Skin of body (tissue), 2 donors: ENCODE results near the gene LMF2. TPM values are rescaled to one million over a fixed set of nuclear protein-coding genes. Genes with fewer than 3 reads are reported as not detected.

ENCODE experiments used
- DNase-seq: peaks from one replicate; lab custom pipeline; 2025; lab: John Stamatoyannopoulos, UW
- total RNA-seq: library from RNA; depleted of rRNA; stranded (reverse); fragments of >200 nt; gene quantifications from one replicate; pipeline ENCODE4 v1.2.3, GENCODE V29; 2014

The LMF2 gene
- total RNA-seq, 1 donor from 2014 or later = 16.1 TPM

DNA sequence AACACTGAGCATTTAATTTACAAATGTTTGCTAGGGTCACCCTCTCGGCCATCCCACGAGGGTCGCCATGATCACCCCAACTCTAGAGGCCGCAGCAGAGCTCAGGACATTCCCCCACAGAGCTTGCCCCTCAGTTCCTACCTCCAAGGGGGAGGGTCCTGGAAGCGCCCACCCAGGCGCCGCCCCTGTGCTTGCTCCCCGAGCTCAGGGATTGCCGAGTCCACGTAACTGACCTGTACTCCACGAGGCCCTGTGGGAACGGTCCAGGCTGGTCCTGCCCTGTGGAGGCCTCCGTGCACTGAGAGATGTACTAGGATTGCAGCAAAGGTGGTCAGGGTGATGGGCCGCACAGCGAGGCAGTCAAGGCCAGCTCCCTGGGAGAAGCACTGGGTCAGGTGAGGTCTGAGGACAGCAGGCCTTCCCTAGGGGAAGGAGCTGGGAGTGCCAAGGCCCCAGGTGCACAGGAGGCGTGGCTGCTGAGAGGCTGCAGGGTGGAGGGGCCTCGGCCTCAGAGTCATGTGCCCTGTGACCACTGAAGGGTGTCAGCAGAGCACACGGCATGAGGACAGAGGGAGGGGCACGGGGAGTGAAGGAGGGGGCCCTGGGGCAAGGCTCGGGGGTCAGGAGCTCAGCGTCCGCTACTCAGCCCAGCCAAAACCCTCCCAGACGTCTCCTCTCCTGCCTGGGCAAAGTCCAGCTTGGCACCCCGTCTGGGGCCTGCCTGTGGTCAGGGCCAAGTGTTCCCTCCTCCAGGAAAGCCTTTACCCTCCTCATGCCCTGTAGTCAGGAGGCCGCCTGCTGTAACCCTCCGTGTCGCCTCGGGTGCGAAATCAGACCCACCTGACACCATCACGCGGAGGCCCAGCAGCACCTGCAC, 23.3 kb downstream of the LMF2 start:
- no peak for DNase-seq

DNA sequence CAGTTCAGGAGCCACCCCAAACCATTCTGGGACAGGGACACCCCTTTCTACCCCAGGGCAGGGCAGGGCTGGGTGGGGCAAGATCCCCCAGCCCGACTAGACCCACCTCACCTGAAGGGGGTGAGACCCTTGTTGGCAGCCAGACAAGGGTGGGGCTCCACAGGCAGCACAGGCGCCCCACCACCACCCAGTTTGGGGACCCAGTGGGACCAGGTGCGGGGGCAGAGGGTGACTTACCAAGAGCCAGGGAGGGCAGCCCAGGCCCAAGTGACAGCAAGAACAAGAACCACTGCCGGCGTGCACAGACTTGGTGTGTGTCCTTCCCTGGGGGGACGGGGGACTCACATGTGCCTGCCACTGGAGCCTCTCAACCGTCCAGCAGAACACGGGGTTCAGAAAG, 23.9 kb downstream of the LMF2 start:
- DNase-seq = no peak

DNA sequence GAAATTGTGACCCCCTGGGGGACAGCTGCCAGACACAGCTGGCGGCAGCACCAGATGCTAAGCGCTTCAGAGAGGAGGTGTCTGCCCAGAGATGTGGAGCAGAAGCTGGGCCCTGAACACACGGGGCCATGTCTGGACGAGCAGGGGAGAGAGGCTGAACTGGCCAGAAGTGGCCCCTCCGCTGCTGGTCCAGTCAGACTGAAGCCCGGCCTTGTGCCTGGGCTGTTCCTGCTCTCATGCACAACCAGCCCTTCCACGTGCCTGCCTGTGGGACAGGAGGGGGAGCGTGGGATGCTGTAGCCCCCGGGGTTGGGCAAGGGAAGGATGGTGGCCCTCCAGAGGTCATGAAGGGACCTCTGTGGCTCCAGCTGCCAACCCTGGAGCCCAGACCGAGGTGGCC, 24.4 kb downstream of the LMF2 start:
- no peak for DNase-seq

DNA sequence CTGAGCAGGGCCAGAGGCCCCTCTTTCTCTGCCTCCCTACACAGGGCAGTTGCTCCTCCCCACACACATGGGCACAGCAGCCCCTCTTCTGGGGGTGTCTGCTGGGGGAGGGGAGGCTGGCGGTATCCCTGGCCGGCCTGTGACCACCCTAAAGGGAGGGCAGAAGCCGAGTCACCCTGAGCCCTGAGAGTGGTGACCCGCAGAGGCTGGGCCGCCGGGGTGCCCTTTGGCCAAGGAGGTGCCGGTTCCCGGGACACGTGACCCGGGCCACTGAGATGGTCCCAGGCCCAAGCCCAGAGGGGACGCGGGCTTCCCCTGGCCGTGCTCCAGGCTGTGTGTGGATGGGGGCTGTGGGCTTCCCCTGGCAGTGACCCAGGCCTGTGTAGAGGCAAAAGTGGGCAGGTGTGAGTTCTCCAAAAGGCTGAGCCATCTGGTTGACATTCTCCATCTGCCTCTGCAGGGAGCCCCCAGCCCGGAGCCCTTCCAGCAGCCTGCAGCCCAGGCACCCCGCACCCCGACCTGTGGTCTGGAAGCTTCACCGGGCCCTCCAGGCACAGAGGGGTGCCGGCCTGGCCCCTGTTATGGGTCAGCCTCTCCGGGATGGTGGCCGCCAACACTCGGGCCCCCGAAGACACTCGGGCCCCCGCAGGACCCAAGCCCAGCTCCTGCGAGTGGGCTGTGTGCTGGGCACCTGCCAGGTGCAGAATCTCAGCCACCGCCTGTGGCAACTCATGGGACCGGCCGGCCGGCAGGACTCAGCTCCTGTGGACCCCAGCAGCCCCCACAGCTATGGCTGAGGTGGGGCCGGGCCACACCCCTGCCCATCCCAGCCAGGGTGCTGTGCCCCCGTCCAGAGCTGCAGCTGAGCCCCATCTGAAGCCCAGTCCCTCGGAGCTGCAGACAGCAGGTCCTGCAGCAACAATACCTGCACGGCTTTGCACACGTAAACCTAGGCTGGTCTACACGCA, 25.1 kb downstream of the LMF2 start:
- DNase-seq = no peak

DNA sequence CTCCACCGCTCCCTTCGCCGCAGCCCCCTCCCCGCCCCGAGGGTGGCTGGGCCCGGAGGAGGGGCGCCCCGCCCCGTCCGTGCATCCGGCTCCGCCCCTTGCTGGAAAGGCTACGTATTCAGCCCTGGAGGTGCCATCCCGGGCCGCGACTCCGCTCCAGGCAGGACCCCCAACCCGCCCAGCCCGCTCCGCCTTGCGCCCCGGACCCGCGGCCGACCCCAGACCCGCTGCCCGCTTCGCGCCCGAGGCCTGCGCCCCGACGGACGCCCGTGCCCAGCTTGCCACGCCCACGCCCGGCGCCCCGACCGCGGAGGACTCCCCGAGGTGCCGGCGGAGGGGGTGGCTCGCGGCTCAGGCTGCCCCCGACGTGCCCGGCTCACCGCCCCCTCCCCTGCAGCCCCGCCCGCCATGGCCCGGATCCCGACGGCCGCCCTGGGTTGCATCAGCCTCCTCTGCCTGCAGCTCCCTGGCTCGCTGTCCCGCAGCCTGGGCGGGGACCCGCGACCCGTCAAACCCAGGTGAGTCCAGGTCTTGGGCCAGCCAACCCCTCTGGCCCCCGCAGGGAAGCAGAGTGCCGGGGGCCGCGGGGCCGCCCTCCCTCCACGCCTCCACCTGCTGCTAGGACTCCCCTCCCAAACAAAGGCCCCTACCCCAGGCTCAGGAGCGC, 25.9 kb downstream of the LMF2 start, which contains the start of gene ADM2:
Gene ADM2, plus strand, starts transcription at position 104 of the 667 bp plus-strand sequence. Its CDS starts 305 bp downstream, at position 409.
- DNase-seq = no peak

DNA sequence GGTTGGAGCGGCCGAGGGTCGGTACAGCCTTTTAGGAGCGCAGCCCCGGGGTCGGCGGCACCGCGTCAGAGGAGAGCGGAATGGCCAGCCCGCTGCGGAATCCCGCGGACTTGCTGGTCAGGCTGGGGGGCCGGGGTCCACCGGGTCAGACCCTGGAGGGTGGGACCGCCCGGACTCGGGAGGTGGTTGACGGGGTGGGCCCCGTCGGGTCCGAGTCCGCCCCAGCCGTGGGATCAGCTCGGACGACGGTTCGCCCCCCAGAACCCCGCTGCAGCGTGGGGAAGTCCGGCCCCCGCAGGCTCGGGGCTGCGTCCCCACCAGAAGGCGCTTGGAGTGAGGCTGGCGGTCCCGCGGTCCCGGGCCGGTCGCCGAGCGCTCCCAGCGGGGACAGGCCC, 26.5 kb downstream of the LMF2 start:
- no peak for DNase-seq

DNA sequence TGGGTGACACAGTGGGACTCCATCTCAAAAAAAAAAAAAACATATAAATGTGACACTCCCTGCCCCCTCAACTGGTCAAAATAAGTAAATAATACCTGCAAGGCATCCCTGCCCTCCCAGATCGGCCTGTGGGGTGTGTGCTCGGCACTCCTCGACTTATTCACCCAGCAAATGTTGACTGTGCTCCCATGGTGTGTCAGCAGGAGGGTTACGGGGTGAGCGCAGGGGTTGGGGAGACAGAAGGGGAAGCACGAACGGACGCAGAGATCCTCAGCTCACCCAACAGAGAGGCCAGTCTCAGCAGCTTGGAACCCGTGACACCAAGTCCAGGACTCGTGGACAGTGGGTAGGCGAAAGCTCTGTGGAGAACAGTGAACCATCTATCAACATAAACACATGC, 27.8 kb downstream of the LMF2 start:
- no peak for DNase-seq

DNA sequence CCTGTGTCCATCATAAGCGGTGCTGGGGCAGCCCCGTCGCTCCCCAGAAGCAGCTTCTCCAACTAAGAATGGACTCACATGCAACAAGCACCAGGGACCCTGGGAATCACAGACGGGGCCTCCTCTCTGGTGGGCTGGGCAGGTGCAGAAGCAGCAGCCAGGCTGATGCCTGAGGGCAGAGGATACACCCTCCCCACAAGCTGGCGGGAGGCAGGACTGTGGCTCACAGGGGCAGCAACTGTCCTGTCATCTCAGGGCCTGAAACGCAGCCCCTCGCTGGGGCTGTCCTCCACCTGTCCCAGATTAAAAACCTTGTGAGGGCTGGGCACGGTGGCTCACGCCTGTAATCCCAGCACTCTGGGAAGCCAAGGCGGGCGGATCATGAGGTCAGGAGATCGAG, 29.6 kb downstream of the LMF2 start:
- DNase-seq = no peak

DNA sequence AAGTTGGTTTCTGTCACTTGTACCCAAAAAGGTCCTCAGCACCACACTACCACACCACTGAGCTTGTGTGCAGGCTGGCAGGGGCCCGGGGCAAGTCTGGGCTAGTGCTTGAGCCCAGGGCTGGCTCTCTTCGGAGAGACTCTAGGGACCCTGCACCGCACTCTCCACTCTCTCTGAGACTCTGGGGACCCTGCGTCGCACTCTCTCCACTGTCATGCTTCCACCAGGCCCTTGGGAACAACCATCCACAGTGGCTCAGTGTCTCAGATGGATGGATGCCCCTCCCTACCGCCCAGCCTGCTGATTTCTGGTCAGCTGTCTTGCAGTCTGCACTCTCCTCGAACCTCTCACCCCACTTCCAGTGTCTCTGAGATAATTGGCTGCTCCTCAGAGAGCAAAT, 30.6 kb downstream of the LMF2 start:
- DNase-seq = no peak

DNA sequence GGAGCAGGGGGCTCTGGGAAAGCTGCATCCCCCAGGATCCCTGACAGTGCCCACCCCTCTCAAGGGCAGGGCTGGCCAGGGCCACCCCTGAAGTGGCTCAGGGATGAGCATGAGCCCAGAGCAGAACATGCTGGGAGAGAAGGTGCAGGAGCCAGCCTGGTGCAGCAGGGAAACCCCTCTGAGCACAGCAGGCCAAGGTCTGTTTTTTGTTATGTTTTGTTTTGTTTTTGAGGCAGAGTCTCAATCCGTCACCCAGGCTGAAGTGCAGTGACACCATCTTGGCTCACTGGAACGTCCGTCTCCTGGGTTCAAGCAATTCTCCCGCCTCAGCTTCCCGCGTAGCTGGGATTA, 31.9 kb downstream of the LMF2 start:
- DNase-seq = no peak

DNA sequence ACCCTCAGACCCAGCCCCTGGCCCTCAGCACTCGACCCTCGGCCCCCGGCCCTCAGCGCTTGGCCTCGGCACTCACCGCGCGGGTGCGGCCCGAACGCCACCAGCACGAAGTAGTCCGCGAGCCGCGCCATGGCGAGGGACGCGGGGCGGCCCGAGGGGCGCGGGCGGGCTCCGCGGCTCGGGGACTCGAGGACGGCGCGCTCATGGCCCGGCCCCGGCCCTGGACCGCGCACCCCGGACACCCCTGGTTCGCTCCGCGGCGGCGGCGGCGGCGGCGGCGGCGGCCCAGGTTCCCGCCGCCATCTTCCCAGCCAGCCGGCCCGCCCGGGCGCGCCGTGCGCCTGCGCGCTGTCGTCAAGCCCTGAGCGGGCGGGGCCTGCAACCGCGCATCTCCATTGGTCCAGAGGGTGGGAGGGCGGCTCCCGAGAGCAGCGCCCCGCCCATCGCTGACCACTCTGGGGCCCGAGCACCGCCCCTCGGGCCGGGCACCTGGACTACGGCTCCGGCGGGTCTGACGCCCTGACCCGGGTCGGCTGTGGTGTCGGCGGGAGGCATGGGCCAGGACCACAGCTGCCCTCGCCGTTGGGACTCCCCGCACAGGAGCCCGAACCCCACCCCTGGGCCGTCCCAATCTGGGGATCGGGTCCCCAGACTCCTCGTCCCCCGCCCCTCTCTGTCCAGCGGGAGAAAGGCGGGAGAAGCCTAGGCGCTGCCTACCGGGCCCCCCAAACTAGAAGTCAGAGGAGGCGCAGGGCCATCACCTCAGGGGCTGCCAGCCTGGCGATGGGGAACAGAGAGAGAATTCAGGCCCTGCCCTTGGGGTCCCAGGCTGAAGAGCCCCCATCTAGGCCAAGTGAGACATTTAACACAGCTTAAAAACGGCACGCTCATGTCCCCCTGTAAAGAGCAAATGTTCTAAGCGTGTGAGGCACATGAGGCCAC, 32.5 kb downstream of the LMF2 start, which contains the start of gene SBF1:
Gene SBF1, minus strand, starts transcription at position 326 of the 942 bp plus-strand sequence. Its CDS starts 195 bp downstream, at position 131.
- DNase-seq = peak; percentile 75

DNA sequence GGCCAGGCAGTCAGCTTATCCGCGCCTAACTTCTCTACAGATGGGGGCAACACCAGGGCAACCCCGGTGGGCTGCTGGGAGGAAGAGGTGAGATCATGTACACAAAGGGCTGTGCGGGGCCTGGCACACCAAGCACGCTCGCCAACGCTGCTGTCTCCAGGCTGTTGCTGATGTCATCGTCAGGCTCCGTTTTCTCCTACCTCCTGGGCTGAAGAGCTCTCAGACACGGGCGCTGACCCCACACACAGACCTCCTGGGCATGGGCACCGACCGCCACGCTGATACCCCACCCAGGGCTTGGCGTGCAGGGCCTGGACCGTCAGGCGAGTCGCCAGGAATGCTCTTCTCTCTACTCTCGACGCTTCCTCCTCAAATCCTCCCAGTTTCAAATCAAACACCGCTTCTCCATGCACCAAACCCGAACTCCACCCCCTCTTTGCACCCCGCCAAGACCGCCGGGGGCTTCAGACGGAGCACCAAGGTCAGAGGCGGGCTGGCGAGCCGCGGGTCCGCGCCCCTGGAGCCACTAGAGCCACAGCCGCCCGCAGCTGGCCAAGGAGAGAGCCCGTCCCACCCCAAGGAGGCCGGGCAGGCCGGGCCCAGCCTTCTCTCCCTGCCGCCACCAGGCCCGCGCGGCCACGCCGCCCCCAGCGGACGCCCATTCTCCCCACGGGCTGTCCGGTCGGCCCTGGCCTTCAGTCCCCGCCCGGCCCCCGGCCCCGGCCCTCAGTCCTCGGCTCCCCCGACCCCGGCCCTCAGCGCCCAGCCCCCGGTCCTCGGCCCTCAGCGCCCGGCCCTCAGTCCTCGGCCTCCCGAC, 33.4 kb downstream of the LMF2 start:
- no peak for DNase-seq

DNA sequence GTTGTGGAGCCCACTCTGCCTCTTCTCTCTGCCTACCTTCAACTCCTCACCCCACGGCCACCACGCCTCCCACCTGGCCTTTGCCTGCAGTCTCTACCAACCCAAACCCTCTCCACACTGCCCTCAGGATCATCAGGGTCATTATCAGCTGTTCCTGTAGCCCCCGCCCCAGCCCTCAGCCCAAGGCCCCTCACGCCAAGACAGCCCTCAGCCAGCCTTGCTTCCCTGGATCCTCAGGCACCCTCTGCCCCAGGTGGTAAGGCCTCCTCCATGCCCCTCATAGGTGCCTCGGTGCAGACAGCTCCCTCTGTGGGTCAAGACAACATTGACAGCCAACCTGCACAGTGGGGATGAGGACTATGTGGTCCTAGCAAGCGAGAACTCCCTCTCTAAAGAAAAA, 34.4 kb downstream of the LMF2 start:
- DNase-seq = no peak

DNA sequence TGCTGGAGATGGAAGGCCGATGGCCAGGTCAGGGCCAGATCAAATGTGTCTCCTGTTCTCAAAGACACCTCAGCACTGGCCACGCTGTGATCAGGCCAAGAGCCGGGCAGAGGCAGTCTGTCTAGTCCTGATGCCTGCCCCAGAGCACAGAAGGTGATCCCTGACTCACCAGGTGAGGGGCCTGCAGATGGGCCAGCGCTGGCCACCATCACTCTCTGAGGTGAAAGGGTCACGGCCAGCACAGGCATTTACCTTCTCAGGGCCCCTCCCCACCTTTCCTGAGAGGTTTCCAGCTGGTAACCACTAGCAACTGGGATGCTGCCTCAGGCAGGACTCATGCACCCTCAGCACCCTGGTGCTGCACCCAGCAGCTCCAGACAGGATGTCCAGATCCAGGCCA, 35.5 kb downstream of the LMF2 start:
- no peak for DNase-seq

DNA sequence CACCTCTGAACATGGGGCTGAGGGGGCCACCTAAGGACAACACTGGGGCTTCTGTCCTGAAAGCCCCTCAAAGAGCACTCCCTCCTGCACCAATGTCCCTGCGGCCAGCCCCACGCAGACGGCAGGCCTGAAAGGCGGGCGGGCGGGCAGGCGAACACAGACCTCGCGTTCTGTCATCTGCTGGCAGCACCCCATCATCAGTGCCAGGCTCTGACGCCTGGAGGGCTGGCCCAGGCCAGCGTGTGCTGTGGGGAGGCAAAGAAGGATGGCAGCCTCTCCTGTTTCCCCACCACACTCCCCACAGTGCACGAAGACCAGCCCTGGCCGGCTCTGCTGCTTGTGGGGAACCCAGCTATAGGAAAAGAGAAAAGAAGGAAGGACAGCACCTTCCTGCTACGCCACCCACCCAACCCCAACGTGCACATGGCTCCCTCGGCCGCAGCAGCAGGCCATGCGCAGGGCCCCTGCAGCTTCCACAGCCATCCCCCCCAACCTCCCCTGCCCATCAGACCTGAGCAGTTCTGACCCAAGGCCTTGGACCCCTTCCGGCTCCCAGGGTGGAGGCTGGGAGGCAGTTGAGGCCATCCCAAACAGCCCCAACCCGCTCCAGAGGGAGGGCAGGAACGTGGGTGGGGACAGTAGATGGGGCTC, 36.2 kb downstream of the LMF2 start:
- no peak for DNase-seq

DNA sequence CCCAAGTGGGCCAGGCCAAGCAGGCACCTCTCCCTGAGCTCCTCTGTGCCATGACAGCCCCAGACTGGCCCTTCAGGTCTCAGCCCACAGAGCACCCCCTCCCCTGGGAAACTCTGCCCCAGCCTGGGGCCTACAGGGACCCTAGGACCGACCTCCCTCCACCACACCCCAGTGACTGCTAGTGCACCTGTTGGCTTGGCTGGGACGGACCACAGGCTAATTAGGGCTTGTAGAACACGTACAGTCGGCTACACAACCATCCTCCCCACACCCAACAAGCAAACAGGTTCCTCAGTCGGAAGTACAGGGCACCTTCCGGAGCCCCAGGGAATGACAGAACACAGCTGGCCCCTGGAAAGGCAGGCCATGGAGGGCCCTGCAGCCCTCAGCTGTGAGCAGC, 37.0 kb downstream of the LMF2 start:
- DNase-seq = no peak

DNA sequence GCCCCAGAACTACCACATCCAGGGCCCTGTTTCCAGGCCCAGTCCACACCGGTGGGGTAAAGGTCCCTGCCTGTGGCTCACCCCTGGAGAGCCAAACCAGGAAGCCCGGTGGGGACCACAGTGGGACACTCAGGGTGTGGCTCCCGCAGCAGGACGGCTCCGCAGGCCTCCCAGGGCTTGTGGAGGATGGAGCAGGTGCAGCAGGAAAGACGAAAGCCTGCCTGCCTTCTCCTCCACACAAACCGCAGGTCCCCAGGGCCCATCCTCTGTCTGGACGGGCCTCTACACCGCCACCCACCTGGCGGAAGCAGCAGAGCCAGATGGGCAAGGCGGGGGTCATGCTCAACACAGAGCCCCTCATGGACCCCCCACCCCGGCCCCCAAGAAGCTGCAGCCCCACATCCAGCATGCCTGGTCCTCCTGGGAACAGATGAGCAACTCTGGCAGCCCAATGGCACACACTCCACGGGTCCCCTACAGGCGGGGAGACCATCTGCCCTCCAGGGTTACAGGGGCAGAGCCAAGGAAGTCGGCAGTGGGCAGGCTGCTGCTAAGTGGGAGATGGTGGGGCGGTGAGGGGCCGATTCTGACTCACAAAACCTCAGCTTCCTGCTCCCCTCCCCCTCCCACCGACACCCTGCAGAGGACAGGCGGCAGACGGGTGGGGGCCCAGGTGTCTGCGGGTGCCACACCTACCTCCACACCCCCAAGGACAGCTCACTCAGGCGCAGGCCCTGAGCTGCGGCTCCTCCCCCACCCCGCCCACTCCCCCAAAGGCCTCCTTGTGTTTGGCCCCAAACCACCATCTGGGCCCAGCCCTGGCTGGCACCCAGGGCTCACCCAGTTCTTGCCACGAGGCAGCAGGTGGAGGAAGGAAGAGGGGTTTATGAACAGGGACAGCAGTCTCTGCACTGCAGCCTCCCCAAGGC, 37.9 kb downstream of the LMF2 start:
- DNase-seq = no peak

DNA sequence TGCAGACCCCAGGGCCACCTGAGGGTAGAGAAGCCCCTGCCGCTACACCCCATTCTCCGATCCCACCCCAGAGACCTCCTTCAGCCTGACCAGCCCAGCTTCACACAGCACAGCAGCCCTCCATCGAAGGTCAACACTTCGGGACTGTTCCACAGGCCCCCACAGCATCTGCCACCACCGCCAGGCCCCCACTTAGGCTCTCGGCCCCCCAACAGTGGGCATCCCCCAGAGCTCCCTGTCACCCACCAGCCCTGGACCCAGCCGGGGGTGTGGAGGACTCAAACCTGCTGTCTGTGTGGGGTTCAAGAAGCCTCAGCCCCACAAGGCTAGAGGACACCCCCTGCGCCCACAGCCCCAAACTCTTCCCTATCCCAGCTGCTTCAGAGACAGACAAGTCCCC, 38.9 kb downstream of the LMF2 start:
- no peak for DNase-seq
